Measurements from ENCODE around the gene ABHD11. TPM values are rescaled to one million over a fixed set of nuclear protein-coding genes. Genes with fewer than 3 reads are reported as not detected.
A peak's percentile ranks its signal among the peaks of the same experiment; 100 is the strongest.

Gene ABHD11
- total RNA-seq, 4 donors from 2014 or later: 4.4 to 14.1 (median 7.7) TPM

- TF ChIP-seq CTCF (IDR thresholded peaks at IDR 0.05) (no peak), POLR2A (IDR thresholded peaks at IDR 0.05) (no peak)
- no peak for DNase-seq
- Histone ChIP-seq H3K9me3 (no peaks in the 10 kb centered on the region), H3K4me1 (peaks cover 0 to 4% of the 10 kb centered on the region in 2 donors), H3K4me3 (no peak overlapping the region), H3K27me3 (peaks cover 3 to 11% of the 10 kb centered on the region in 2 donors), H3K27ac (no peak overlapping the region), H3K36me3 (no peaks in the 10 kb centered on the region)
- intact Hi-C loops (cut with DNase I; ENCODE audit: low total_unique reads): no loop called here
Measured at GRCh38 chr7:73774923-73775322, 36.3 kb upstream of the ABHD11 start.

- intact Hi-C loops (cut with DNase I; ENCODE audit: low total_unique reads): no loop called here
- no peak for DNase-seq
- TF ChIP-seq CTCF (IDR thresholded peaks at IDR 0.05): no peak
- no peak for TF ChIP-seq POLR2A (IDR thresholded peaks at IDR 0.05)
- H3K4me3 ChIP-seq: no peak overlapping the region
- peaks cover 6 to 19% of the 10 kb centered on the region in 2 donors for H3K27me3 ChIP-seq
- peaks cover 0 to 4% of the 10 kb centered on the region in 2 donors for H3K4me1 ChIP-seq
- no peaks in the 10 kb centered on the region for H3K9me3 ChIP-seq
- H3K27ac ChIP-seq: no peak overlapping the region
- H3K36me3 ChIP-seq: no peaks in the 10 kb centered on the region
Measured at GRCh38 chr7:73773700-73774517, 35.3 kb upstream of the ABHD11 start.

- Histone ChIP-seq H3K27ac (no peak overlapping the region), H3K4me3 (no peak overlapping the region), H3K9me3 (no peaks in the 10 kb centered on the region), H3K4me1 (peaks cover 0 to 4% of the 10 kb centered on the region in 2 donors), H3K36me3 (no peaks in the 10 kb centered on the region), H3K27me3 (peaks cover 6 to 27% of the 10 kb centered on the region in 2 donors)
- DNase-seq: no peak
- intact Hi-C loops (cut with DNase I; ENCODE audit: low total_unique reads): no loop called here
- no peak for TF ChIP-seq CTCF (IDR thresholded peaks at IDR 0.05)
Measured at GRCh38 chr7:73770860-73771670, 32.5 kb upstream of the ABHD11 start.

GRCh38 chr7:73770002-73770859 lies 31.6 kb upstream of the ABHD11 start, which contains the start of gene CLDN3:
Gene CLDN3, minus strand, starts transcription at chr7:73770270. Its CDS starts 221 bp downstream, at chr7:73770049.
- peak in 1 of 2 donors; percentile 73 for TF ChIP-seq POLR2A (IDR thresholded peaks at IDR 0.05)
- TF ChIP-seq CTCF (IDR thresholded peaks at IDR 0.05): no peak
- intact Hi-C loops (cut with DNase I; ENCODE audit: low total_unique reads): no loop called here
- Histone ChIP-seq H3K36me3 (no peaks in the 10 kb centered on the region), H3K4me1 (peaks cover 0 to 4% of the 10 kb centered on the region in 2 donors), H3K4me3 (no peak within 1 kb of the TSS), H3K27ac (no peak within 1 kb of the TSS), H3K9me3 (no peaks in the 10 kb centered on the region), H3K27me3 (peaks cover 6 to 27% of the 10 kb centered on the region in 2 donors)
- no peak for DNase-seq

Data from uterus (tissue), 4 donors.